GM18867 (cell line): ENCODE results near the gene HOXB5.

Experiments
- ATAC-seq: cut with Tn5 transposase; IDR thresholded peaks from one replicate; pipeline ENCODE4 v1.9.1; 2021; ENCODE audit warnings: mild to moderate bottlenecking, moderate library complexity; ENCODE audit not compliant: unreplicated experiment

The HOXB5 gene

DNA sequence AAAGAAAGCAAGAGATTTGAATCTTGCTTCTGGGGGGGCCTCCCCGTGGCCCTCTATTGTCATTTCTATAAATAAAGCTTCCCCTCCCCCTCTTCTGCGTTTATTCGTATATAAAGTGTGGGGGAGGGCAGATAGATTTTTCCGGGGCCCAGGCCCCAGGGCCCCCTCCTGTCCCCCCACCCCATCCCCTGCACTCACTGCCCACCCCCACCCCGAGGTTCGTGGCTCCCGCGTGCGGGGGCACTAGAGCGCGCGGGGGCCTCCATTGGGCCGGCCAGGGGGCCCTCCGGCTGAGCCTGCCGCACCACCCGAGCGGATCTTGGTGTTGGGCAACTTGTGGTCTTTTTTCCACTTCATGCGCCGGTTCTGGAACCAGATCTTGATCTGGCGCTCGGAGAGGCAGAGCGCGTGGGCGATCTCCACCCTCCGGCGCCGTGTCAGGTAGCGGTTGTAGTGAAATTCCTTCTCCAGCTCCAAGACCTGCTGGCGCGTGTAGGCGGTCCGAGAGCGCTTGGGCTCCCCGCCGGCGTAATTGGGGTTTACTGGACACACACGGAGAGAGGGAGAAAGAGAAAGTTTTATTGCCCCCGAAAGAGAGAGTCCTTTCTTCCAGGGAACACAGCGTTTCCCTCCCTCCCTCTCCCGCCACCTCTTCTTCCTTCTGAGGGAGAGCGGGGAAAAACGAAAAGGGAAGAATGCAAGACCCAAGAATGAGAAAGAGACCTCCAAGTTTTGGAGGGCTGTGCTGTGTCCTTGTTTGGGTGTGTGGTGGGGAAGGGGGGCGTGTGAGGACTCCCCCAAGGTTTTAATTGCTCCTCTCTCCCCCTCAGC lies 16.9 kb downstream of the HOXB5 start:
- ATAC-seq = no peak

DNA sequence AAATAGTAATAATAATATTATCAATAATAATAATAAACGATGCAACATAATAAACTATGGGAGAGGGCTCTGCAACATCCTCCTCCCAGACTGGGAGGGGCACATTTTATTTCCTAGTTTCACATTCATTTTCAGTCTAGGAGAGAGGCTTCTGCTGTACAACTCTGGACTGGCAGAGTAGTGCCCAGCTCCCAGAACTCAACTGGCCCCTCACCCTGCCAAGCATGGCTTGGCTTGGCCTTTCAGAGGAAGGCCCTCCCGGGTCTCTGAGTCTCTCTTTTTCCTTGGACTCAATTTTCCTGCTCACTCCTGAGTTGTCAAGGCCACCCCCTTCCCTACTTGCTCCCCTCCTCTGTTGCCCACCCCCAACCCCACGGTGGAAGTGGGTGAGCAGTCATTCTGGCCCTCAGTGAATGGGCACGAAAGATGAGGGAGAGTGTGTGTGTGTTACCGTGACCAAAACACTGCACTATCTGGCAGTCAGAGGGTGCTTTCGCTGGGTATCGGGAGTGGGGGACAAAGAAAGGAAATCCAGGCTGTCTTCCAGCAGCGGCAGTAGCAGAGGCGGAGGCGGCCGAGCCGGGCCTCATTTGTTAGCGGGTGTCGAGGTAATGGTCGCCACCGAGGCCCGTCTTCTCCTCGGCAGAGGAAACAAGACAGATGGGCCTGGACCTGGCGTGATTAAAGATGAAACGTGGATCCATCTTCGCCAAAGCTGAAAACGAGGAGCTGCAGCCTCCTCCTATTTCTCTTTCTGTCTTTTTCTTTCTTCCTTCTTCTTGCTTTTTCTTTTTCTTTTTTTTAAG lies 17.7 kb downstream of the HOXB5 start:
- ATAC-seq = no peak

DNA sequence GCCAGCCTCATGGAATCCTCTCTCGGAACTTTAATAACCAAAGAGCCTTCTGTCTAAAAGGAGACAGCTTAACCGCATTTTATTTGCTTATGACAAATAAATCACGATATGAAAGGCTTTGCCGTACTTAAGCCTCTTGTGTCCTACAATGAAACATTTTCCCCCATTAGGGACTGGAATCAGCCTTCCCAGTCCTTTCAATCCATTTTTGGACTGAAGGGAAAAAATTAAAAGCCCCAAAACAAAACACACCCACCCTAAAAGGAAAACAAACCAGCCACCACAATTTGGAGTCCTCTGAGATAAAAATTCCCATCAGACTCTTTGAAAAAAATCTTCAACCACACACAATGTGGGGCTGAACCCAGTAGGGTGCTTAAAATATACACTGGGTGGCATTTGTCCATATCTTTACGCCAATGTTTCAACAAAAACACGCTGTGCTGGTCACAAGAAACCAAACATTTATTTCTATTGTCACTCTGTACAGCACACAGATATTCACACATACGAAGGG lies 18.5 kb downstream of the HOXB5 start:
- ATAC-seq = no peak

DNA sequence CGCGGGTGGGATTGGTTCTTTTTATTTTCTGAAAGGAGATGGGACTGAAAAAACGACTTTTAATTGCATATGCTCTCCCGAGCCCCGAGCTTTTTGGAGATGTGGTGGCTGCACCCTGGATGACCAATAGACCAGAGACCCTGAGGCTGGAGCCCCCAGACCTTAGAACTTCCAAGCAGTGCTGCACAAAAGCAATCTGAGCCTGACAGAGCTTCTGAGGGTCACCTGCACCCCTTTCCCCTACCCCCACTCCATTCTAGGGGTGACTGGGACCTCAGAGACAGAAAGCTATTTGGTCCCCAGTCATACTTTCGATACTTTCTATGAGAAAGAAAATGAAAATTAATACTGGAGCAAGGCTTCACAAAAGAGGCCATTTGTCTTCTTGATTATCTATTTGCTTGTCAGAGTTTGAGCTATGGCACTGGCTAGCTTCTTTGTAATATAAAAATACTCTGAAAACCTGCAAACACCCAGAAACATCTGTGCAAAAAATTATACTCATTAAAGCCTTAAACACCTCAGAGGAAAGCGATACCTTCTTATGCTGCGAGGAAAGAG lies 19.0 kb downstream of the HOXB5 start:
- no peak for ATAC-seq

GRCh38 chr17:48571826-48572417 lies 21.7 kb downstream of the HOXB5 start:
- ATAC-seq = no peak

DNA sequence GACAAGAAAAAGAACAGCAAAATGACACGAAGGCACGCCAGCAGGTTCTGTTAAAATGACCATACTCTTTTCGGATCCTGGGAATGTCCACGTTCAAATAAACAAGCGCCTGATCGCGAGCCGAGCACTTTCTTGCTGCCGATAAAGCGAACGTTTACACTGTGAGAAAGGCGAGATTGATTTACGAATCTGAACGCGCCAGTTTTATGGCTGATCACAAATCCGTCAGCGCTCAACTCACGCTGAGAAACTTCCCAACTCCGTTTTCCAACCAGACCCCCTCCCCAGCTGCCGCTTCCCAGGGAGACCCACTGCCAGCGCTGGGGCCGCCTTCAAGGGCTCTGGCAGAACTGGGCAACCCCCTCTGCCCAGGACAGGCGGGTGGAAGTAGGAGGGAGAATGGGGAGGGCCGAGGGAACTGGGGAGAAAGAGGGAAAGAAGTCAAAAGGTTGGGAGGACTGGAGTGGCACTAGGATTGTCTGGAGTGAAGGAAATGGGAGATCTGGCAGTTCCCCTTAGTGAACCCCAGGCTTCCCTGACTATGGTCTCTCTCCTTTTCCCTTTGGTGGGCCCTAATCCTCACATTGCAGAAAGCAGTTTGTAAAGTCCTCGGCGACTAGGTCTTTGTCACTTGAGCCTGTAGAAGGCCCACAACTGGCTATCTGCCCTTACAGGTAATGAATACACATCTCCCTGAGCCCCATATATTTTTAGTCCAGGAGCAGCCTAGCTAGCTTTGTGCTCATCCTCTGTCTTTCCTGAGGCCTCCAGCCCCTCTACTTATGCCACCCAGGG lies 22.4 kb downstream of the HOXB5 start:
- ATAC-seq = no peak

- ATAC-seq = no peak
Observed at GRCh38 chr17:48570325-48571023, 23.1 kb downstream of the HOXB5 start.

DNA sequence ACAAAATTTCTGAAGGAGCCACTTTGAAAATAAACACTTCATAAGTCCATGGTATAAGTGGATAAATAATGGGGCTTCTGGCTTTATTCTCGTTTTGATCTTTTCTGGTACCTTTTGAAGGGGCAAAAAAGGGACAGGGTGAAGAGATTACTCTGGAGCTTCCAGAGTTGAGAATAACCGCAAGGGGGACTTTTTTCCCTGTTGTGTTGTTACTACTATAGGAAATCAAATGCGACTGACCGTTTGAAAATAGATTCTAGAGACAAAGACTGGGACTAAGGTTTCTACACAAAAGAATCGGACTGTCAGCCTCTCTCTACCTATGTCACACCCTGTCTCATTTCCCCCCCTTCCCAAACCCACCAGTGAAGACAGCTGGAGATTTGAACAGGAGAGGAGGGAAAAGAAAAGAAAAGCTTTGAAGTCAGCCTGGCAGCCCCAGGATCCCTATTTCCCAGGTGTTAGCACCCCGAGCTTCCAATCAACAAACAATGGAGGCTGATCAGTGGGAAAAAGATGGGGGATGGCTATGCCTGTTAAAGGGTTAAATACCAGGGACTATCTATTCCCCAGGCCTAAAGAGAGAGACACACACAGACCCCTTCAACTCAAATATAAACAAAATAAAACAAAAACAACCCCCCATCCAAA lies 23.8 kb downstream of the HOXB5 start:
- no peak for ATAC-seq

GRCh38 chr17:48569240-48569582 lies 24.4 kb downstream of the HOXB5 start:
- no peak for ATAC-seq

DNA sequence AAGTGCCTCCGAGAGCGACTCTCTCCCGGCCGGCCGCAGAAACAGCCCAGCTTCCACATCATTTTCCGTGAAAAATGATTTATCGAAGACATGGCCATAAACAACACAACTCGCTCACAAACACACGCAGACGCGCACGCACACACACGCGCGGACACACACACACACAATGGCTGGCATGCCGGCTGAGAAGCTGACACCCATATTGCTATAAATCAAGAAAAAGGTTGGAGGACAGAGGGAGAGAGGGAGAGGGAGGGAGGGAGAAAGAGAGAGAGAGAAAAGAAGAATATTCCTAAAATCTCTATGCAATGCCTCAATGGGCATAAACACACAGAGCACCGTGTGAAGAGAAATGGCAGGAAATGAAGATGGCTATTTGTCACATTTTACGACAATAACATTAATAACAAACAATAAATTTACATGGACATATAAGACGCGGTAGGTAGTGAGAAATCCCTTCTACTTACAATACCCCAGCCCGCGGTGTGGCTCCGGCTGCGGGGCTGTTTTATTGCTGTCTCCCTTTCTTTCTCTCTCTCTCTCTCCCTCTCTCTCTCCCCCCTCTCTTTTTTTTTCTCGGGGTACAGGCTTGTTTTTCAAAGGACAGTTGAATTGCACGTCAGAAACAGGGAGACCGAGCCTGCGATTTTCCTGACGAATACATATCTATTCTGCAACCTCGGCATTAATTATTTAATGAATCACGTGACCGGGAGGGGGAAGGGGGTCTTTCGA lies 24.9 kb downstream of the HOXB5 start:
- no peak for ATAC-seq

DNA sequence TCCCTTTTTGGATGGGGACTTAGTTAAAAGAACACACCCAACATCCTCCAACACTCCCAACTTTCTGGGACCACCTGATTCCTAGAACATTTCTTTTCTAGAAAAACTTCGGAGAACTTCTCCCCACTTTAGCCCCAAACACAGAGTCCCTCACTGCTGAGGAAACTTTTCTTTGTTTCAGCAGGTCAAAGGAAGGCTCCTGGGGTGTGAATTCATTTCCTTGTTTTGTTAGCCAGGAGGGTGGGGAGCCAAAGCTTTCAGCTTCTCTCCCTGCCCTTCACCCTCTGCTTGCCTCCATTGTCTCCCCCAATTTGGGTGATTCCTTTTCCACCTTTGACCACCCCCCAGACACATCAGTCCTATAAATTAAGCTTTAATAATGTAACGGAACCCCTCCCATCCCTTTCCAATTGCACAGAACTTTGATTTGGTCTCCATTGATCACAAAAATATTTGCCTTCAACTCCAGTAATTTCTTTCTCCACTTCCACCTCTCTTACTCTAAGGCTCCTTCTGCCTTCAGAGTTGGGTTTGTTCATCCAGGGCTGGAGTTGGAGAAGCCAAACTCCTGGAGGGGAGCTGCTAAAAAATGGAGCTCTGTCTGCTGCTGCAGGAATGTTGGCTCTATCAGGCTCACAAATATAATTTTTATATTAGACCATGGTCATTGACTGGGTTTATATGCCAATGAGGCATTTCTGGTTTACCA lies 25.8 kb downstream of the HOXB5 start:
- ATAC-seq = no peak

GRCh38 chr17:48567209-48567608 lies 26.4 kb downstream of the HOXB5 start:
- no peak for ATAC-seq

GRCh38 chr17:48566717-48567116 lies 26.9 kb downstream of the HOXB5 start:
- ATAC-seq = no peak

- ATAC-seq = no peak
Observed at GRCh38 chr17:48565925-48566710, 27.5 kb downstream of the HOXB5 start.

GRCh38 chr17:48565022-48565554 lies 28.5 kb downstream of the HOXB5 start:
- no peak for ATAC-seq

GRCh38 chr17:48564188-48565021 lies 29.2 kb downstream of the HOXB5 start:
- no peak for ATAC-seq
